HG03520 (cell line): ENCODE data around the gene SPRY2.

Source experiments
- ATAC-seq: cut with Tn5 transposase; IDR thresholded peaks from one replicate; pipeline ENCODE4 v1.9.1; 2021; ENCODE audit warnings: mild to moderate bottlenecking, moderate library complexity; ENCODE audit not compliant: unreplicated experiment

Gene SPRY2

GRCh38 chr13:80314711-80315653 is 25.9 kb downstream of the SPRY2 start:
- ATAC-seq, result no peak

GRCh38 chr13:80313668-80314256 is 27.2 kb downstream of the SPRY2 start:
- no peak for ATAC-seq

GRCh38 chr13:80312967-80313366 is 28.0 kb downstream of the SPRY2 start:
- no peak for ATAC-seq

GRCh38 chr13:80312012-80312704 is 28.8 kb downstream of the SPRY2 start:
- ATAC-seq, result no peak

GRCh38 chr13:80309926-80310325 is 31.0 kb downstream of the SPRY2 start:
- ATAC-seq, result no peak

DNA sequence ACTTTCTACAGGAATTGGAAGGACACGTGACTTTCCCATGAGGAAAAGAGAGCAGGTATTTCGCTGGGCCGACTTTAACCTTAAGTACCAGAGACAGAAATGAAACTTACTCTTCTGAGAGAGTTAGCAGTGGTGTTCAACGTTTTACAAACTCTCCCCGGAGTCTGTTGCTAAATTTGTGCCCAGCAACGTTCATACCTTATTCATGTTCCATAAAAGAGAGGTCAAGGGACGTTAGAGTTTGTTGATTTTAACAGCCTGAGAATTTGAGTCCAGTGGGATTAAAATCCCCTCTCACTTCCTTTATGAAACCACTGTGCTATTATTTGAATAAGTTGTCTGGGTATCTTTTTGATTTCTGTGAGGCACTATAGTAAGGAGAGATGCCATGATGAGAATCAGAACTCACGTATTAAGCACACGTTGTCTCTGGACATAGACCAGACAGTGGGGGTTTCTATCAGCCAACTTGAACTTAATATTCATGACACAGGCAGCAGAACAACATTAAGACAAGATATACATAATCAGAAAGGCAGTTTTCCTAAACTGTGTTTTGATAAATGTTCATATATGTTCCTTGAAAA is 33.4 kb downstream of the SPRY2 start:
- ATAC-seq, result no peak

- ATAC-seq, result no peak
Measured at GRCh38 chr13:80306337-80306972, 34.5 kb downstream of the SPRY2 start.

DNA sequence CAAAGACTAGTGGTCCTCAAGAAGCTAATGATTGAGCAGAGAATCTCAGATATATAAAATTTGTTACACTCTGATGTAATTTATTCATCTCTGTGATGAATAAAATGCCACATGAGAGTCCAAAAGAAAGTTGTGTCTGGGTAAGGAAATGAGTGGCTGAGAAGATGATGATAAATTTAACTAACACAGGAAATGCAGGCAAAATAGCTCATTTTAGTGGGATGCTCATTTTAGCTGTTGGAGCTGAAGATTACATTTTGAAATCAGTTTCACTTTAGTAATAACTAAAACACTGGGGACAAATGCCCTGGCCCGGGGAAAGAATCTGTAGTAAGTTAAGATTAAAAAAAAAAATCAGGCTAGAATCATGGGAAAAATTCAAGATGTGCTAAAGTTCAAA is 35.2 kb downstream of the SPRY2 start:
- ATAC-seq, result no peak

- ATAC-seq, result no peak
Measured at GRCh38 chr13:80303225-80303811, 37.6 kb downstream of the SPRY2 start.

- no peak for ATAC-seq
Measured at GRCh38 chr13:80299046-80299445, 41.9 kb downstream of the SPRY2 start.

- ATAC-seq, result no peak
Measured at GRCh38 chr13:80297503-80297902, 43.4 kb downstream of the SPRY2 start.

DNA sequence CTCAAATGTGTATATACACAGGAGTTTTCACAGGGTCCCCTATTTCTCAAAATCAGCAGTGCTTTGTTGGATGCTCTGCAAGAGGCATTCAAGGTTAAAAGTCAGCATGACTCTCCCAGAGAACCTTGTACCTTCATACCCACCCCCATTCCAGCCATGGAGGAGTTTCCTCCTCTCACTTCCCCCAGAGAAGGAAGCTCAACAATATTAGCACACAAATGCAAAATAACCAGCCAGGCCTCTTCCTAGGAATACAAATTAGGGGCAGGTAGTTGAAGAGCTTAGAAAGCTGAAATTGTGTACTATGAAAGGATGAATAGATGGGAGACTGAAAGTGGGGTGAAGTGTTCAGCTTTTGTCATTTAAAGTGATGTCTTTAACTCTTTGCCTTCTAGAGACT is 43.8 kb downstream of the SPRY2 start:
- no peak for ATAC-seq

GRCh38 chr13:80296638-80297037 is 44.3 kb downstream of the SPRY2 start:
- no peak for ATAC-seq

GRCh38 chr13:80290591-80290990 is 50.3 kb downstream of the SPRY2 start:
- no peak for ATAC-seq
